ENCODE results near the gene ACBD7.

Gene ACBD7

DNA sequence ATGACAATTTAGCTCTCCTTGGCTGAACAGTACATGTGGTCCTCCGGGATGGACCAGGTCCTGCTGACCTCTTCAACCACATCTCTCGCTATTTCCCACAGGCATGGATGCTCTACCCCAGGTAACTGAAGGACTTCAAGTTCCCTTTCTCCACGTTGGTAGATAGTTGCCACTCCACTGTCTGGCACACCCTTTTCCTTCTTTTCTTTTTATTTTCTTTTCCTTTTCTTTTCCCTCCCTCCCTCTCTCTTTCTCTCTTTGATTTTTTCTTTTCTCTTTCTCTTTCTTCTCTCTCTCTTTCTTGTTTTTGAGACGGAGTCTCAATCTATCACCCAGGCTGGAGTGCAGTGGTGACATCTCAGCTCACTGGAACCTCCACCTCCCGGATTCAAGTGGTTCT is 2.8 kb upstream of the ACBD7 start:
- DNase-seq (ENCODE audit: low read depth), result no peak

DNA sequence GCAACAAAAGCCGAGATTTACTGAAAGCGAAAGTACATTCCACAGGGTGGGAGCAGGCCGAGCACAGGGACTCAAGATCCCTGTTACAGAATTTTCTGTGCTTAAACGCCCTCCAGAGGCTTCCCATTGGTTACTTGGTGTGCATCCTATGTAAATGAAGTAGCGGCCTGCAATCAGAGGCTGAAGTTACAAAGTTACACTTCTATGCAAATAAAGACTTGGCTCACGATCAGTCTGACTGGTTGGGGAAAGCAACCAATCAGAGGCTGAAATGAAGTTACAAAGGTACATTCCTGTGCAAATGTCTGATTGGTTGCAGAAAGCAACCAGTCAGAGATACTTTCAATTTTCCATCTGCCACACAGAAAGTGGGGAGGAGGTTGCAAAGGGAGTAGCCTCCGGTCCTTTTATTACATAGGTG is 4.1 kb downstream of the ACBD7 start:
- peak; percentile 98 for DNase-seq (ENCODE audit: low read depth)

DNA sequence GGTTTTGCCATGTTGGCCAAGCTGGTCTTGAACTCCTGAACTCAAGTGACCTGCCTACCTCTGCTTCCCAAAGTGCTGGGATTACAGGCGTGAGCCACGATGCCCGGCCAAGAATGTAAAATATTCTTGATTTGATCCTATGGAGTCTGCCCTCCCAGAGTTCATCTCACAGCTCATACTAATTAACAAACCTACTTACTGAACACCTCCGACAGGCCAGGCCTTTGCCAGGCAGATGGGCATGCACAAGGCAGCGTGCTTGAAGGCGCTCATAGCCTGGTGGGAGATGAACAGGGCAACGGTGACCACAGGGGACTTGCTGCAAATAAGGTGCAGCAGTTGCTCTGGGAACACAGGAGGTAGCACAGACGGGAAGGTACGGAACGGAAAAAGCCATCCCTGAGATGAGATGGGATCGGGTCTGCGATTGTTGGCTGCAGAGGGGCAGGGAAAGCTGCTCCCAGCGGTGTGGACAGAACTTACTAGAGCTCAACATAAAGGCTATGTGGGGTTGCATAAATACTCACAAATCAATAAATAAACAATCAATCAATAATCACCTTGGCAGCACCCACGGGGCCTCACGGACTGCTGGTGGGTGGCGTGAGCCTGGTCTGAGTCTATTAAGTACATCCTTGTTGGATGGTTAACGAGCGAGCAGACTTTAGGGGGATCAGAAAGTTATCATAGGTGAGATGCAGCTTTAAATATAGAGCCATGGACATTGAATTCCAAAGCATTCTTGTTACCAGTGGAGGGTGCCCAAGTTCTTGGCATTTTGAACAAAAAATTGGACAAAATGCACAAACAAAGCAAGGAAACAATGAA is 4.7 kb downstream of the ACBD7 start:
- DNase-seq (ENCODE audit: low read depth), result no peak

DNA sequence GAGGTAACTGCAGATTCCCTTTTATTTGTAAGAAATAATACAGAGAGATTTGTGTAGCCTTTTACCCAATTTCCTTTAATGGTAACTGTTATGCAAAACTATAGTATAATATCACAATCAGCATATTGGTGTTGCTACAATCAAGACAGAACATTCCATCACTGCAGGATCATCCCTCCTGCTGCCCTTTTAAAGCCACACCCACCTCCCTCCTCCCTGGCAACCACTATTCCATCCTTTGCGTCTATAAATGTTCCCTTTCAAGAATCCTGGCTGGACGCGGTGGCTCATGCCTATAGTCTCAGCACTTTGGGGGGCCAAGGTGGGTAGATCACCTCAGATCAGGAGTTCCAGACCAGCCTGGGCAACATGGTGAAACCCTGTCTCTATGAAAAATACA is 13.2 kb downstream of the ACBD7 start:
- no peak for DNase-seq (ENCODE audit: low read depth)

DNA sequence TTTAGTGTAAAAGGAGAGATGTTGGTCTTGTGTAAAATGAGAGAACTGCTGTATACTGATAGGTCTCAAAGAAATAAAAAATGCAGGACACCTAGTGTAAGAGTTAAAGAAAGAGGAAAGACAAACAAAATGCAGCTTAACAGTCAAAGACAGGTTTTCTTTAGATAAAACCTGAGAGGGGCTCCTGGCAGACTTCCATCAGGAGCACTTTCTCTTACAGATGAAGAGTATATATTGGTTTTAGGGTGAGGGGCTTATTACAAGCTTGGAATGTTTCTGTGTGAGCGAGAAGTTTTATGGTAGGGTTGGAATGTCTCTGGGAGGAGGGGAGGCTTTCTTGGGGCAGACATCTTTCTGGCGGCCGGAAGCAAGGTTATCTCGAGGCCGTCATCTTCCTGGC is 16.2 kb downstream of the ACBD7 start:
- DNase-seq (ENCODE audit: low read depth), result no peak

DNA sequence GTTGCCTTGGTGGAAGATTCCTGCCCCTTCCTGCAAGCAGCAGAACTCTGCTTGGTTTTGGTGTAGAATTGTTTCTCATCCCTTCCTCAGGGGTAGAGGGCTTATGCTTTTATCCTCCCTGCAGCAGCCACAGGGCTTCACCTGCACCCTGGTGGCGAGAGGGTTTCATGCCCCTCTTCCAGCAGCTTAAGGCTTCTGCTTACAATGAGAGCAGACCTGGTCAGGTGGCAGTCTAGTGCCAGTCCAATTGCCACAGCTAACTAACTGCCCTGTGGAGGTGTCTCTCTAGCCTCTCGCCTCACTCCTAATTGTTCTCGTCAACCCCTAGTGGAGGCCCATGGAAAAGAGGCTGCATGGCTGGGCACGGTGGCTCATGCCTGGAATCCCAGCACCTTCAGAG is 19.3 kb downstream of the ACBD7 start:
- DNase-seq (ENCODE audit: low read depth), result no peak

DNA sequence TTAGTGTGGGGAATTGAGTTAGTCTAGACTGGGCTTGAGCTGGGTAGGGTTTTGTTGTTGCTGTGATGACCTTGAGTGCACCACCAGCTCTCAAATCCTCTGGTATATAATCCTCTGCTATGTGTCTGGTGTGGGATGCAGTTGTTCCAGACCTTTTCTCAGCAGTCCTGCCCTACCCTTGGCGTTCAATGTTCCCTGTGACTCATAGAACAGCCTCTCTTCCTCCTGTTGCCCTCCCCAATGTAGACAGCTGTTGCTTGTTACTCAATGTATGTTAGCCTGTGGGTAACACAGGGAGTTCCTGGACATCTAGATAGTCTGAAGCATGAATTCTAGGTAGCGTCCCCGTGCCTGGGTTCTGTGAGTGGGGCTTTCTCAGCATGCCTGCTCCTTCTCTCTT is 19.8 kb downstream of the ACBD7 start:
- peak; percentile 39 for DNase-seq (ENCODE audit: low read depth)

DNA sequence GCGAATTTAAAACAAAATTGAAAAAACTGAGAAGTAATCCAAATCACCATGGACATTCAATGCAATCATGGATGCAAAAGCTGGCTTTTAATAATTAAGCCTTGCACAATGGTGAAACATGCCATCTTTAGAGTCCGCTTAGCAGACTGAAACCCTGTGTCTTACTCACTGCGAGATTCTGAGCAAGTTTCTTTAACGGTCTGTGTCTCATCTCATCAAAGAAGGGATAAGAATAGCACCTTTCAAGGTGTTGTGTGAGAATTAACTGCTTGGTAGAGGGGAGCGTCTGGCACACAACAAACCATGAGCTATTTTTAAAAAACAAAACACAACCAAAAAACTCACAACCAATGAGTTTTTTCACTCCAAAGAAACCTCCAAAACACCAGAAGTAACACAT is 21.4 kb downstream of the ACBD7 start:
- DNase-seq (ENCODE audit: low read depth), result no peak

DNA sequence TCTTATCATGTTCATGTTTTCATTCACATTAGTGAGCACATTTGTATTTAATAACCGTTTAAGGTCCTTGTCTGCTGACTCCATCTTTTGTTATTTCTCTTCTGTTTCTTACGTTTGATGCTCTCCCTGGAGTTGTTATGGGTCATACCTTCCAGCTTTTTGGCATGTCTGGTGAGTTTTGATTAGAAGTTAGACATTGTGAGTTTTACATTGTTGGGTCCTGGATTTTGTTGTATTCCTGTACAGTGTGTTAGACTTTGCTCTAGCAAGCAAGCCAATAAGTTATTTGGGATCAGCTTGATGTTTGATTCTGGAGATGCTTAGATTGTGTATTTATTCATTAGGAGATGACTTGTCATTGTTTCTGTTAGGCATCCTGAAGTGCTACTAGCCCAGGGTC is 27.9 kb downstream of the ACBD7 start:
- no peak for DNase-seq (ENCODE audit: low read depth)

DNA sequence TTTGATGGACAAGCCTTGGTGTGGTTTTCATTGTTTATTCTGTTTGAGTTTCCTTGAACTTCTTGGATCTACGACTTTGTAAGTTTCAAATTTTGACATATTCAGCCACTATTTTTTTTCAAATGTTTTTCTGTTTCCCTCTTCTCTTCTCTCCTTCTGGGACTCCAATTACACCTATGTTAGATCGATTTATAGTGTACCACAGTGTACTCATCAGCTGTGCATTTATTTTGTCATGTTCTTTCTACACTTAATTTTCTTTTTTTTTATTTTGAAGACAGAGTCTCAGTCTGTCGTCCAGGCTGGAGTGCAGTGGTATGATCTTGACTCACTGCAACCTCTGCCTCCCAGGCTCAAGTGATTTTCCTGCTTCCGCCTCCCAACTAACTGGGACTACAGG is 28.7 kb downstream of the ACBD7 start:
- no peak for DNase-seq (ENCODE audit: low read depth)

DNA sequence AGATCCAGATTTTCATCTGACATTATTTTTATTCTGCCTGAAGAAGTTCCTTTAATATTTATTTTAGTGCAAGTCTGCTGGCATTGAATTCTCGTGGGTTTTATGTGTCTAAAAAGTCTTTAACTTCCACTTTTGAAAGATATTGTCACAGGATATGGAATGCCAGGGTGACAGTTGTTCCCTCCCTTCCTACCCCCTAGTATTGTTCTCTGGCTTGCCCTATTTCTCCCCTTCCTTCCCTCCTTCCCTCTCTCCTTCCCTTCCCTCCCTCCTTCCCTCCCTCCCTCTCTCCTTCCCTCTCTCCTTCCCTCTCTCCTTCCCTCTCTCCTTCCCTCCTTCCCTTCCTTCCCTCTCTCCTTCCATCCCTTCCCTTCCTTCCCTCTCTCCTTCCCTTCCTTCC is 29.9 kb downstream of the ACBD7 start:
- DNase-seq (ENCODE audit: low read depth), result no peak

DNA sequence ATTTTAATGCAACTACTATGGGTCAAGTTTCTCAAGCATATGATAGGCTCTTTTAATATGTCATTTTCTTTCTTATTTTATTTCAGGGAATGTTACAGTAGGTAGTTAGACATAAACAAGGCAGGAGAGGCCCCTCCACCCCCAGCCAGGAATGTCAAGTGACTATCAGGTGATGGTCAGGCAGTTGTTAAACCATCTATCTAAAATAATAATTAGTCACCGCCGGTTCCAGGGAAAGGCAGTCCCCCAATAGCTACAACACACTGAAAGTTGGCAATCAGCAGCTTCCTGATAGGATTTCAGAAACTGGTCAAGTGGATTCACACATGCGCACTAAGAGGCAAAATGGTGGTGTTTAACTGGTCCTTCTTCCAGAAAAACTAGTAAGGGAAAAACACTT is 35.5 kb downstream of the ACBD7 start:
- no peak for DNase-seq (ENCODE audit: low read depth)

DNA sequence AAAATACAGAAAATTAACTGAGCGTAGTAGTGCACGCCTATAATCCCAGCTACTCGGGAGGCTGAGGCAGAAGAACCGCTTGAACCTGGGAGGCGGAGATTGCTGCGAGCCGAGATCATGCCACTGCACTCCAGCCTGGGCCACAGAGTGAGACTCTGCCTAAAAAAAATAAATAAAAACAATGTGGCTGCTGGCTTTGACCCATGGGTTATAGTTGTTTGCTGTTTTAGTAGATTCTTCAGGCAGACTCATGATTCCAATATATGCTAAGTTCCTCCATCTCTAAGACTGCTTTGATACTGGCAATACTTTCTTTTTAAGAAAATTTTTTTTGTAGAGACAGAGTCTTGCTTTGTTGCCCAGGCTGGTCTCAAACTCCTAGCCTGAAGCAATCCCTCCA is 36.5 kb downstream of the ACBD7 start:
- peak; percentile 11 for DNase-seq (ENCODE audit: low read depth)

DNA sequence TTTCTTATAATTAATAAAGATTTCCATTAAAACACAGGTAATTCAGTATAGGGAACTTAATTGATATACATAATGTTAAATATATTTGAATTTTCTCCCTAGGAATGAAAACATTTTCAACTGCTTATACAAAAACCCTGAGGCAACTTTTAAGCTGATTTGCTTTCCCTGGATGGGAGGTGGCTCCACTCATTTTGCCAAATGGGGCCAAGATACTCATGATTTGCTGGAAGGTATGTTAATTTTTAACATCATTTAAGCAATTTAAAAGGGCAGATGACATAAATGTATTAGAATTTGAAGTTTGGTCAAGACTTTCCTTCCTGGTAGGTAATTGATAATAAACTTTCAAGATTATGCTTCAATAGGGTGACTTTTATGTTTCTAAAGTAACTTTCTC is 39.0 kb downstream of the ACBD7 start:
- no peak for DNase-seq (ENCODE audit: low read depth)

DNA sequence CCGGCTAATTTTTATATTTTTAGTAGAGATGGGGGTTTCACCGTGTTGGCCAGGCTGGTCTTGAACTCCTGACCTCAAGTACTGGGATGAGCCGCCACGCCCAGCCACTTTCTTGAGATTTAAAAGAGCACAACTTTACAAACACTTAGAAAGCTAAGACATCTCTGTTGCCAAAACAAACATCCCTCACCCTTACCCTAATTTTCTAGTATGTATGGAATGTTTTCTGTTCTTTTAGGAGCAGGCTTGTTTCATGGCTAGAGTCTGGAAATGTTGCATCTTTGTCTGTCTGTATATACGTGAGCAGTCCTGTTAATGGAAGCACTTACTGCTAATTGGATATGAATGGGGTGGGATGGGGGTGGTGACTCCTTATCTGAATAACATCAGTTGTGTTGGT is 42.0 kb downstream of the ACBD7 start:
- DNase-seq (ENCODE audit: low read depth), result peak; percentile 91

DNA sequence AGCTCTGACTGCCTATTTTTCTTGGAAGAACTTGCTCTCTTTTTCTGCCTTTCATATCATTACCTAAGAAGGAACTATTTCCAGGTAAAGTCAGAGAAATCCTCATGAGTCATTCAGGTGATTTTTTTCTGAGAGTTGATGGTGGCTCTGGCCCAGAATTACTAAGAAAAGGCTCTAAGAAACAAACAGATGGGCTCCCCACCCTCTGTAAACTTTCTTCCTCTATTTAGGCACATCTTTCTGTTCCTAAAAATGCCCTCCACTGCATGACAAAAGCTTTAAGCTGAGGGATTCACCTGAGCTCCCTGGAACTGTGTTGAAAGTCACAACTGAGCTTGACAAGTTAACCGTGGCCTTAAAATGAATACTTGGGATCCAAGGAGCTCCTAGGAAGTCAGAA is 43.2 kb downstream of the ACBD7 start:
- DNase-seq (ENCODE audit: low read depth), result no peak

DNA sequence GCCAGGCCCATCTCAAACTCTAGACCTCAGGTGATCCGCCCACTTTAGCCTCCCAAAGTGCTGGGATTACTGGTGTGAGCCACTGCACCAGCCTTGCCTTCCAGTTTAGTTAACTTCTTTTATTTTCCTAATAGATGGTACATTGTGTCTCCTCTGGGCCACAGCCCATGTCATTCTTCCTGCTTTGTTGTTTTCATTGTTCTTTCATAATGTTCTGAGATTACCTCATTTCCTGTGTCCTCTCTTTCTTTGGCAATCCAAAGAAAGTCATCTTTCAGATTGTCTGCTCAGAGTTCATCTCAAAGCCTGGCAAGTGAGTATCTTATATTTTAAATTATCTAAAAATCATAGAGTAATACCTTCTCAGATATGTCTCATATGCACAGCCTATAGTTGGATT is 44.9 kb downstream of the ACBD7 start, which contains the start of gene OLAH:
OLAH (plus strand) TSS at position 270 of the 400 bp plus-strand sequence. CDS start 3,346 bp downstream, outside the sequence.
- DNase-seq (ENCODE audit: low read depth), result peak; percentile 35

DNA sequence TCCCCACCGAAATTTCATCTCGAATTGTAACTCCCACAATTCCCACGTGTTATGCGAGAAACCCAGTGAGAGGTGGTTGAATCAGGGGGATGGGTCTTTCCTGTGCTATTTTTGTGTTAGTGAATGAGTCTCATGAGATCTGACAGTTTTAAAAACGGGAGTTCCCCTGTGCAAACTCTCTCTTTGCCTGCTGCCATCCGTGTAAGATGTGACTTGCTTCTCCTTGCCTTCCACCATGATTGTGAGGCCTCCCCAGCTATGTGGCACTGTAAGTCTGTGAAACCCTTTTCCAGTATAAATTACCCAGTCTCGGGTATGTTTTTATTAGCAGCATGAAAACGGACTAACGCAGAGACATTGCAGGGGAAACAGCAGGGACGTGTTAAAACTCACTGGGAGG is 50.2 kb downstream of the ACBD7 start:
- no peak for DNase-seq (ENCODE audit: low read depth)

DNA sequence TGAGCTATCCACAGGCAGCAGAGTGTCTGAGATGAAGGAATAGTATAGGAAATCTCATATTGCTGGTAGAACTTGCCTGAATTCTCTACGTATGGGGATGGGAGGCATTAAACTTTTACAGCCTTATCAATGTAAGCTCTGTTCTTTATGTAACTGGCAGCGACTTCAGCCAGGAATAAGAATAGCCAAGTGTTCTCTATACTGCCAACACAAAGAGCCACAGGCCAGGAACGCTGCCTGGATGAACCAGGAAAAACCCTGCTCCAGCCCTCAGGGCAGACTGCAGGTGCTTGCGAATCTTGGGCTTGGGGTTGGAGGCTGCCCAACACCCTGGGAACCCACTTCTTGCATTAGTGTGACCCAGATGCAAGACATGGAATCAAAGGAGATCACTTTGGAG is 50.9 kb downstream of the ACBD7 start:
- no peak for DNase-seq (ENCODE audit: low read depth)

DNA sequence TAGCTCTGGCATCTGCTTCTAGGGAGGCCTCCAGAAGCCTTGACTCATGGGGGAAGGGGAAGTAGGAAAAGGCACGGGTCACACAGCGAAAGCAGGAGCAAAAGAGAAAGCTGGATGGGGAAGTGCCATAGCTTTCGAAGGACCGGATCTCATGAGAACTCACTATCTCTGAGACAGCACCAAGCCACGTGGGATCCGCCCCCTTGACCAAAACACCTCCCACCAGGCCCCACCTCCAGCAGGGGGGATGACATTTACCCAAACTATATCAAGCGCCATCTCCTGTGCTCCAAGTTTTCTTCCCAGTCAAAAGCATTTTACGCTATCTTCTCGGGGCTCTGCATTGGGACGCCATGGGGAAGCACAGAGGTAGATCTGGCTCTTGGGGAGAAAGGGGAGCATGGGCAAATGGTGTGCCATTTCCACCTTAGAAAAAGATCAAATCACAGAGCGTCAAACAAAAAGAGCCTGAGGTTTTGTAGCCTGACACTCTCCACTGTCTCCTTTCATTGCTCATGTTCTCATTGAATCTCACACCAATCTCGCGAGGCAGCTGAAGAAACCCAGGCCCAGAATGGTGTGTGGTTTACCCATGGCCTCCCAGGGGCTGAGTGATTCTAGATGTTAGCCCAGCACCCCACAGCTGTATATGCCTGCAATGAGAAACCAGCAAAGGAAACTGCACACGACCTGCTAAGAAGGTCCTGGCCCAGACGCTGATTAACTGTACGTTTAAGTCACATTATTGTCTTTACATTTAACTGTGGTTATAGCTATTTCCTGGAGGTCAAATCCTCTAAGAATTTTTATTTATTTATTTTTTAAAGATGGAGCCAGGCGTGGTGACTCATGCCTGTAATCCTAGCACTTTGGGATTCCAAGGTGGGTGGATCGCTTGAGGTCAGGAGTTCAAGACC is 52.9 kb downstream of the ACBD7 start:
- DNase-seq (ENCODE audit: low read depth), result peak; percentile 82

DNA sequence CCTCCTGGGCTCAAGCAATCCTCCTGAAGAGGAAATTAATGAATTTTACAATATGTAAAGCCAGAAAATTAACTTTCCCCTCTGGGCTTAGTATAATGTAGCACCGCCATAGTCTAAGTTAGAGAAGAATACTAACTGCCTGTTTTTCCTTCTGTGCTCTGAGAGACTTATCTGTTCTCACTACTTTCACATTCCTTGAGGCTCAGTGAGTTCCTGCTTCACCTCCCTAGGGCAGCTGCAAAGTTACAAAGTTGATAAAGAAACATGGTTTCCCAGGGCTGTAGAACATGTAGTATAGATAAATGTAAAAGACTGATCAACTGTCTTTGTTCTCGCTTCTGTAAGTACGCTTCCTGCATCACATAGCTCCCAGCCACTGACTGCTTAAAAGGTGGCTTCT is 60.8 kb downstream of the ACBD7 start:
- DNase-seq (ENCODE audit: low read depth), result peak; percentile 7

Measured in EH (cell line).